ENCODE measurements around the gene CNIH1. TPM values are rescaled to one million over a fixed set of nuclear protein-coding genes. Genes with fewer than 3 reads are reported as not detected.

CNIH1 gene
- total RNA-seq, 4 donors from 2014 or later: 73.4 to 176 (median 136) TPM

- H3K4me3 ChIP-seq: no peak overlapping the region
- peaks cover 0 to 11% of the 10 kb centered on the region in 2 donors for H3K36me3 ChIP-seq
- peaks cover 0 to 10% of the 10 kb centered on the region in 2 donors for H3K4me1 ChIP-seq
- TF ChIP-seq POLR2A (IDR thresholded peaks at IDR 0.05) (no peak), CTCF (IDR thresholded peaks at IDR 0.05 in 4 of 5, conservative IDR thresholded peaks at IDR 0.05 in 1 of 5) (no peak)
- DNase-seq: no peak
- H3K27ac ChIP-seq: no peak overlapping the region
- in situ Hi-C loops (cut with MboI; ENCODE audit: low sequenced_read_pairs in 4 of 4): no loop called here
- intact Hi-C loops (cut with DNase I; ENCODE audit: low total_unique reads): no loop called here
- H3K9me3 ChIP-seq: no peaks in the 10 kb centered on the region
- ATAC-seq: no peak
- H3K27me3 ChIP-seq: no peaks in the 10 kb centered on the region
These were observed 34.7 kb upstream of the CNIH1 start for GRCh38 chr14:54475911-54476310.

GRCh38 chr14:54475187-54475899, 34.2 kb upstream of the CNIH1 start:
- TF ChIP-seq POLR2A (IDR thresholded peaks at IDR 0.05) (no peak), CTCF (IDR thresholded peaks at IDR 0.05 in 4 of 5, conservative IDR thresholded peaks at IDR 0.05 in 1 of 5) (no peak)
- DNase-seq (no peak), ATAC-seq (no peak)
- Histone ChIP-seq H3K4me3 (no peak overlapping the region), H3K9me3 (no peaks in the 10 kb centered on the region), H3K4me1 (peaks cover 0 to 9% of the 10 kb centered on the region in 2 donors), H3K36me3 (peaks cover 0 to 11% of the 10 kb centered on the region in 2 donors), H3K27me3 (no peaks in the 10 kb centered on the region), H3K27ac (no peak overlapping the region)
- intact Hi-C loops (cut with DNase I; ENCODE audit: low total_unique reads) (no loop called here), in situ Hi-C loops (cut with MboI; ENCODE audit: low sequenced_read_pairs in 4 of 4) (no loop called here)

- in situ Hi-C loops (cut with MboI; ENCODE audit: low sequenced_read_pairs in 4 of 4): no loop called here
- H3K27ac ChIP-seq: no peak overlapping the region
- TF ChIP-seq CTCF (IDR thresholded peaks at IDR 0.05 in 4 of 5, conservative IDR thresholded peaks at IDR 0.05 in 1 of 5) (no peak), POLR2A (IDR thresholded peaks at IDR 0.05) (no peak)
- H3K4me1 ChIP-seq: peaks cover 0 to 8% of the 10 kb centered on the region in 2 donors
- DNase-seq: no peak
- intact Hi-C loops (cut with DNase I; ENCODE audit: low total_unique reads): no loop called here
- no peak for ATAC-seq
- no peaks in the 10 kb centered on the region for H3K9me3 ChIP-seq
- H3K27me3 ChIP-seq: no peaks in the 10 kb centered on the region
- peaks cover 0 to 11% of the 10 kb centered on the region in 2 donors for H3K36me3 ChIP-seq
- H3K4me3 ChIP-seq: no peak overlapping the region
These were observed 33.1 kb upstream of the CNIH1 start for GRCh38 chr14:54474232-54474793.

- Histone ChIP-seq H3K9me3 (no peaks in the 10 kb centered on the region), H3K27ac (no peak overlapping the region), H3K36me3 (peaks cover 0 to 7% of the 10 kb centered on the region in 2 donors), H3K4me1 (no peaks in the 10 kb centered on the region), H3K27me3 (no peaks in the 10 kb centered on the region), H3K4me3 (no peak overlapping the region)
- DNase-seq: no peak
- intact Hi-C loops (cut with DNase I; ENCODE audit: low total_unique reads) (no loop called here), in situ Hi-C loops (cut with MboI; ENCODE audit: low sequenced_read_pairs in 4 of 4) (no loop called here)
- TF ChIP-seq CTCF (IDR thresholded peaks at IDR 0.05 in 4 of 5, conservative IDR thresholded peaks at IDR 0.05 in 1 of 5): no peak
- TF ChIP-seq POLR2A (IDR thresholded peaks at IDR 0.05): no peak
- ATAC-seq: no peak
These were observed 31.1 kb upstream of the CNIH1 start for GRCh38 chr14:54472315-54472714.
